ENCODE measurements around the gene ATRAID. TPM values are rescaled to one million over a fixed set of nuclear protein-coding genes. Genes with fewer than 3 reads are reported as not detected.

Gene ATRAID
- total RNA-seq, 4 donors from 2014 or later, result 88.3 to 121 (median 101) TPM

DNA sequence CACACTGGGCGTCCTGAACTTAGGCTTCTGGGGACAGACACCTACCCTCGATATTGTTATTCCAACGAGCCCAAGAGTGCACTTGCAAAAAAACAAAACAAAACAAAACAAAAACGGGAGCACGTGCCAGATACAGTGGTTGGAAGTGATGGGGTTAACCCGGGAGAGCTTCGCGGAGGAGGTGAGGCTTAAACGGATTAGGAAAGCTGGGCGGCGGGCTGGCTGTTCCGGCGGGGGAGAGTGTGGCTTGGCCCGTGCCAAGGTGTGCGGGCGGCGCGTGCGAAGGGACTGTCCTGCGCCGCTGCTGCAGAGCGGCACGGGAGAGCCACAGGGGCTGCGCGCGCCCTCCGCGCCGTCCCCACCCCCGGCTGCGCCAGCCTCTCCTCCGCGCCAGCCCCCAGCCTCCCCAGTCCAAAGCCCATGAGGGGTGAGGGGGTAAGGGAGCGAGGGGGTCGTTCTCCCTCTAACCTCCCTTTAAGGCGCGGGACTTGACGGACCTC lies 52.5 kb downstream of the ATRAID start:
- H3K4me1 ChIP-seq, result peaks cover 0 to 37% (median 22%) of the 10 kb centered on the region in 4 donors
- no peak for TF ChIP-seq POLR2A (IDR thresholded peaks at IDR 0.05)
- TF ChIP-seq, protein P1, sequence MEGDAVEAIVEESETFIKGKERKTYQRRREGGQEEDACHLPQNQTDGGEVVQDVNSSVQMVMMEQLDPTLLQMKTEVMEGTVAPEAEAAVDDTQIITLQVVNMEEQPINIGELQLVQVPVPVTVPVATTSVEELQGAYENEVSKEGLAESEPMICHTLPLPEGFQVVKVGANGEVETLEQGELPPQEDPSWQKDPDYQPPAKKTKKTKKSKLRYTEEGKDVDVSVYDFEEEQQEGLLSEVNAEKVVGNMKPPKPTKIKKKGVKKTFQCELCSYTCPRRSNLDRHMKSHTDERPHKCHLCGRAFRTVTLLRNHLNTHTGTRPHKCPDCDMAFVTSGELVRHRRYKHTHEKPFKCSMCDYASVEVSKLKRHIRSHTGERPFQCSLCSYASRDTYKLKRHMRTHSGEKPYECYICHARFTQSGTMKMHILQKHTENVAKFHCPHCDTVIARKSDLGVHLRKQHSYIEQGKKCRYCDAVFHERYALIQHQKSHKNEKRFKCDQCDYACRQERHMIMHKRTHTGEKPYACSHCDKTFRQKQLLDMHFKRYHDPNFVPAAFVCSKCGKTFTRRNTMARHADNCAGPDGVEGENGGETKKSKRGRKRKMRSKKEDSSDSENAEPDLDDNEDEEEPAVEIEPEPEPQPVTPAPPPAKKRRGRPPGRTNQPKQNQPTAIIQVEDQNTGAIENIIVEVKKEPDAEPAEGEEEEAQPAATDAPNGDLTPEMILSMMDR (IDR thresholded peaks at IDR 0.05), result no peak
- DNase-seq, result no peak
- peaks cover 0 to 41% of the 10 kb centered on the region in 2 donors for H3K27me3 ChIP-seq
- no peaks in the 10 kb centered on the region for H3K36me3 ChIP-seq
- no peak overlapping the region for H3K27ac ChIP-seq
- H3K9me3 ChIP-seq, result no peaks in the 10 kb centered on the region
- H3K4me3 ChIP-seq, result peak overlapping the region in 3 of 4 donors; percentile 41 to 66 (median 44)

DNA sequence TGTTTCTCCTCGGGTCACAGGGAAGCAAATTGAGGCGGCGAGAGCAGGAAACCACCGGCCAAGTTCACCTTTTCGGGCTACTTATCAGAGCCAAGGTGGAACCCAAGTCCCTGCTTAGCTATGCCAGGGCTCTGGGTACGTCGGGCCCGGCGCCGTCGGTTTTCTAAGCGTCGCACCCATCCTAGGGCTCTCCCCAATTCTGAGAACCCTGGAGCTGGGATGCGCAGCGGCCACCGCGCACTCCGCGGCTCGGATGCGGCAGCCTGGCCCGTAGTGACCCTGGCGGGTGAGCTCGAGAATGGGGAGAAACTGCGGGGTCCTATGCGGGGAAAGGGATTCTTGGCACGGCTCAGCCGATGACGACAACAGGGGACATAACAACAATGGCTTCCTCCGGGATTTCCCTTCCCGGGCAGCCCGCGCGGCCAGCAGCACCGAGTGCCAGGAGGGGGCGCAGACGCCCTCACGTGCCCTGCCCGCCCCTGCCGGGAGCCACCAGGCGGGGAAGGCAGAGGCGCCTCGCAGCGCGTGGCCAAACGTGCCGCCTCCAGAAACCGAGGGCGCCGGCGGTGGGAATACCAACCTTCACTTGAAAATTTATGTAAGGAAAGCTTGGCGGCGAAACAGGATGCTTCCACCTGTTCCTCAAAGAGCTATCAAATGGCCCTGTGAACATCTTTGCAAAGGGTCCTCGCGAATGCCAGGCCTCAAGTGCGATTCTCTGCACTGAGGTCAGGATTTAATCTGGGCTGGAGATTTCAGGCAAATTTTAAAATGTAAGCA lies 53.1 kb downstream of the ATRAID start:
- DNase-seq, result peak; percentile 30 to 73 (median 69)
- Histone ChIP-seq H3K27me3 (peaks cover 0 to 41% of the 10 kb centered on the region in 2 donors), H3K4me3 (peak overlapping the region in 3 of 4 donors; percentile 41 to 66 (median 44)), H3K36me3 (no peaks in the 10 kb centered on the region), H3K4me1 (peaks cover 0 to 37% (median 22%) of the 10 kb centered on the region in 4 donors), H3K9me3 (no peaks in the 10 kb centered on the region), H3K27ac (no peak overlapping the region)
- no peak for TF ChIP-seq POLR2A (IDR thresholded peaks at IDR 0.05)
- TF ChIP-seq, protein P1 (IDR thresholded peaks at IDR 0.05), result peak in 5 of 6 experiments; percentile 10 to 49 (median 40)

DNA sequence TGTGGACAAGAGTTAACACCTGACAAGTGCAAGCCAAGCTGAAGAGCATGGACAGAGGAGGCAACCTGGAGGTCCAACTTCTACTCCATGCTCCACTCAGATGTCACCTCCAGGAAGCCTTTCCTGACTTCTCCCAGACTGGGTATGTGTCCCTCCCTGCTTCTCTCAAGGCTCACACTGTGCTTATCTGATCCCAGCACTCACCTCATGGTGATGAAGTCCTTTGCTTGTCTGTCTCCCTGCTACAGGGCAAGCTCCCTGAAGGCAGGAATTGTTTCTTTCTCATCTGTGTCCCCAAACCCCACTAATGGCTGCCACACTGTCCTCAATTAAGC lies 53.7 kb downstream of the ATRAID start:
- Histone ChIP-seq H3K36me3 (no peaks in the 10 kb centered on the region), H3K27ac (no peak overlapping the region), H3K27me3 (peaks cover 0 to 41% of the 10 kb centered on the region in 2 donors), H3K4me1 (peaks cover 0 to 37% (median 22%) of the 10 kb centered on the region in 4 donors), H3K9me3 (no peaks in the 10 kb centered on the region), H3K4me3 (no peak overlapping the region)
- no peak for DNase-seq
- no peak for TF ChIP-seq POLR2A (IDR thresholded peaks at IDR 0.05)
- TF ChIP-seq, protein P1 (IDR thresholded peaks at IDR 0.05), result no peak

Other genes with a start within 250 kb of the ATRAID start
- gene MAPRE3, start 241.4 kb upstream of the ATRAID start, total RNA-seq, result 10 to 100 TPM in 1 of 4 donors, 1 to 10 TPM in 3; 4.2 to 14.9 (median 5.9) TPM
- gene TMEM214, start 179.1 kb upstream of the ATRAID start, total RNA-seq, result 100 to 1,000 TPM in 1 of 4 donors, 10 to 100 TPM in 3; 50.1 to 121 (median 82.0) TPM
- gene AGBL5, start 160.4 kb upstream of the ATRAID start, total RNA-seq, result 10 to 100 TPM in 3 of 4 donors, 1 to 10 TPM in 1; 7.5 to 18.2 (median 12.3) TPM
- 100 to 1,000 TPM; 136 to 329 (median 225) TPM for gene OST4, start 140.4 kb upstream of the ATRAID start, total RNA-seq
- 10 to 100 TPM in 2 of 4 donors, 1 to 10 TPM in 2; 7.9 to 32.2 (median 13.3) TPM for gene EMILIN1, start 133.4 kb upstream of the ATRAID start, total RNA-seq
- gene KHK, start 125.3 kb upstream of the ATRAID start, total RNA-seq, result 100 to 1,000 TPM in 3 of 4 donors, 10 to 100 TPM in 1; 40.4 to 576 (median 435) TPM
- 1 to 10 TPM in 2 of 4 donors, not detected in 2; 2.5 to 5.6 TPM for gene CGREF1, start 92.9 kb upstream of the ATRAID start, total RNA-seq
- 1 to 10 TPM in 1 of 4 donors, not detected in 3; 2.8 TPM for gene ABHD1, start 88.2 kb upstream of the ATRAID start, total RNA-seq
- gene PREB, start 77.4 kb upstream of the ATRAID start, total RNA-seq, result 100 to 1,000 TPM in 1 of 4 donors, 10 to 100 TPM in 3; 66.5 to 106 (median 69.4) TPM
- gene PRR30, start 72.6 kb upstream of the ATRAID start, total RNA-seq, result not detected
- not detected for gene TCF23, start 63.0 kb upstream of the ATRAID start, total RNA-seq
- gene SLC5A6, start 227 bp downstream of the ATRAID start, total RNA-seq, result 10 to 100 TPM; 42.3 to 78.4 (median 65.8) TPM
- gene CAD, start 5.3 kb downstream of the ATRAID start, total RNA-seq, result 10 to 100 TPM; 21.2 to 42.9 (median 36.7) TPM
- gene SLC30A3, start 51.0 kb downstream of the ATRAID start, total RNA-seq, result under 1 TPM in 1 of 4 donors, not detected in 3; 0.35 TPM
- 1 to 10 TPM in 1 of 4 donors, not detected in 3; 4.3 TPM for gene DNAJC5G, start 63.4 kb downstream of the ATRAID start, total RNA-seq
- under 1 TPM in 1 of 4 donors, not detected in 3; 0.54 TPM for gene TRIM54, start 70.4 kb downstream of the ATRAID start, total RNA-seq
- 1 to 10 TPM in 2 of 4 donors, not detected in 2; 2.3 to 5.2 TPM for gene UCN, start 96.4 kb downstream of the ATRAID start, total RNA-seq
- 10 to 100 TPM; 41.5 to 62.3 (median 51.6) TPM for gene MPV17, start 111.1 kb downstream of the ATRAID start, total RNA-seq
- 100 to 1,000 TPM in 1 of 4 donors, 10 to 100 TPM in 3; 59.0 to 111 (median 74.6) TPM for gene GTF3C2, start 144.7 kb downstream of the ATRAID start, total RNA-seq
- 10 to 100 TPM; 19.8 to 47.0 (median 33.7) TPM for gene EIF2B4, start 158.3 kb downstream of the ATRAID start, total RNA-seq
- gene SNX17, start 158.6 kb downstream of the ATRAID start, total RNA-seq, result 10 to 100 TPM; 75.1 to 88.2 (median 77.1) TPM
- 10 to 100 TPM; 15.7 to 31.1 (median 24.7) TPM for gene ZNF513, start 168.7 kb downstream of the ATRAID start, total RNA-seq
- gene PPM1G, start 197.6 kb downstream of the ATRAID start, total RNA-seq, result 10 to 100 TPM; 36.1 to 77.6 (median 45.5) TPM
- gene NRBP1, start 216.6 kb downstream of the ATRAID start, total RNA-seq, result 10 to 100 TPM; 51.3 to 75.9 (median 63.6) TPM
- 100 to 1,000 TPM in 1 of 4 donors, 10 to 100 TPM in 2, 1 to 10 TPM in 1; 7.4 to 109 (median 73.9) TPM for gene KRTCAP3, start 230.3 kb downstream of the ATRAID start, total RNA-seq